Measurements from ENCODE around the gene PBRM1. TPM values are rescaled to one million over a fixed set of nuclear protein-coding genes. Genes with fewer than 3 reads are reported as not detected.

Gene PBRM1
- total and polyA plus RNA-seq, 2 donors (not counting 1 experiment from before 2014, with no cell fraction given) = 16.8 to 85.9 TPM

- no peaks in the 10 kb centered on the region for H3K79me2 ChIP-seq (ENCODE audit: control insufficient read depth, insufficient read depth, low read length)
- DNase-seq (no peak), ATAC-seq (ENCODE audit: low read depth) (no peak)
- ChIA-PET CTCF (no interaction called here), POLR2A (no interaction called here)
- Mint-ChIP-seq H3K4me3 (no peak overlapping the region), H3K27ac (no peak overlapping the region), H3K9me3 (ENCODE audit: insufficient read depth) (no peaks in the 10 kb centered on the region), H3K4me1 (no peaks in the 10 kb centered on the region), H3K27me3 (no peaks in the 10 kb centered on the region)
- 86% methylated on average over 4 of the region's 6 CpGs for WGBS (ENCODE audit: insufficient coverage)
- H3K27ac ChIP-seq (ENCODE audit: low read length in 2 of 2) = no peak overlapping the region
- H4K20me1 ChIP-seq (ENCODE audit: control insufficient read depth, insufficient read depth, low read length, poor library complexity, severe bottlenecking) = no peaks in the 10 kb centered on the region
- H3K27me3 ChIP-seq (replicated peaks in 1 of 4; ENCODE audit: control extremely low read depth in 1 of 4, control insufficient read depth in 3 of 4, insufficient read depth in 4 of 4, low read length in 3 of 4) = no peaks in the 10 kb centered on the region
- intact Hi-C loops (cut with micrococcal nuclease) = no loop called here
- no peaks in the 10 kb centered on the region for H3K4me1 ChIP-seq (ENCODE audit: control insufficient read depth in 2 of 2, insufficient read depth in 2 of 2, low read length in 2 of 2)
- H3K4me3 ChIP-seq (ENCODE audit: control extremely low read depth in 1 of 5, extremely low read depth in 1 of 5, insufficient read depth in 1 of 5, low read depth in 2 of 5, low read length in 4 of 5) = no peak overlapping the region
- H3K36me3 ChIP-seq (replicated peaks in 1 of 2; ENCODE audit: control extremely low read depth in 1 of 2, control insufficient read depth in 1 of 2, extremely low read depth in 1 of 2, insufficient read depth in 2 of 2, low read length in 1 of 2) = no peaks in the 10 kb centered on the region
- no peak overlapping the region for H2AFZ ChIP-seq (ENCODE audit: insufficient read depth, low read depth, low read length, poor library complexity, severe bottlenecking)
- TF ChIP-seq CTCF (IDR thresholded peaks at IDR 0.05) = no peak
- no peak for TF ChIP-seq EZH2 (IDR thresholded peaks at IDR 0.05; ENCODE audit: borderline replicate concordance, insufficient read depth, low read depth, low read length, poor library complexity, severe bottlenecking)
- no peak overlapping the region for H3K4me2 ChIP-seq (replicated peaks; ENCODE audit: low read depth, low read length, poor library complexity, severe bottlenecking)
- H3K9ac ChIP-seq (ENCODE audit: low read length) = no peak overlapping the region
- H3K9me3 ChIP-seq (ENCODE audit: control extremely low read depth in 1 of 3, control insufficient read depth in 2 of 3, insufficient read depth in 1 of 3, low read length in 2 of 3) = no peaks in the 10 kb centered on the region
Observed at GRCh38 chr3:52515192-52515591, 170.5 kb downstream of the PBRM1 start.

- no peaks in the 10 kb centered on the region for H3K9me3 ChIP-seq (ENCODE audit: control extremely low read depth in 1 of 3, control insufficient read depth in 2 of 3, insufficient read depth in 1 of 3, low read length in 2 of 3)
- H3K36me3 ChIP-seq (replicated peaks in 1 of 2; ENCODE audit: control extremely low read depth in 1 of 2, control insufficient read depth in 1 of 2, extremely low read depth in 1 of 2, insufficient read depth in 2 of 2, low read length in 1 of 2) = no peaks in the 10 kb centered on the region
- Mint-ChIP-seq H3K4me1 (no peaks in the 10 kb centered on the region), H3K4me3 (no peak overlapping the region), H3K27ac (no peak overlapping the region), H3K27me3 (no peaks in the 10 kb centered on the region), H3K9me3 (ENCODE audit: insufficient read depth) (no peaks in the 10 kb centered on the region)
- WGBS (ENCODE audit: insufficient coverage) = 89% methylated on average over 9 of the region's 11 CpGs
- ChIA-PET POLR2A (no interaction called here), CTCF (no interaction called here)
- no peak overlapping the region for H2AFZ ChIP-seq (ENCODE audit: insufficient read depth, low read depth, low read length, poor library complexity, severe bottlenecking)
- H3K4me3 ChIP-seq (ENCODE audit: control extremely low read depth in 1 of 5, extremely low read depth in 1 of 5, insufficient read depth in 1 of 5, low read depth in 2 of 5, low read length in 4 of 5) = no peak overlapping the region
- no peaks in the 10 kb centered on the region for H3K79me2 ChIP-seq (ENCODE audit: control insufficient read depth, insufficient read depth, low read length)
- no peaks in the 10 kb centered on the region for H4K20me1 ChIP-seq (ENCODE audit: control insufficient read depth, insufficient read depth, low read length, poor library complexity, severe bottlenecking)
- H3K4me1 ChIP-seq (ENCODE audit: control insufficient read depth in 2 of 2, insufficient read depth in 2 of 2, low read length in 2 of 2) = no peaks in the 10 kb centered on the region
- TF ChIP-seq CTCF (IDR thresholded peaks at IDR 0.05) (no peak), EZH2 (IDR thresholded peaks at IDR 0.05; ENCODE audit: borderline replicate concordance, insufficient read depth, low read depth, low read length, poor library complexity, severe bottlenecking) (no peak)
- no peak for ATAC-seq (ENCODE audit: low read depth)
- H3K27me3 ChIP-seq (replicated peaks in 1 of 4; ENCODE audit: control extremely low read depth in 1 of 4, control insufficient read depth in 3 of 4, insufficient read depth in 4 of 4, low read length in 3 of 4) = no peaks in the 10 kb centered on the region
- no peak overlapping the region for H3K27ac ChIP-seq (ENCODE audit: low read length in 2 of 2)
- intact Hi-C loops (cut with micrococcal nuclease) = no loop called here
- H3K9ac ChIP-seq (ENCODE audit: low read length) = no peak overlapping the region
- H3K4me2 ChIP-seq (replicated peaks; ENCODE audit: low read depth, low read length, poor library complexity, severe bottlenecking) = no peak overlapping the region
- DNase-seq = no peak
Observed at GRCh38 chr3:52514576-52514975, 171.1 kb downstream of the PBRM1 start.
